IgD-negative memory B cell (primary cell): ENCODE measurements around the gene AQP2. TPM values are rescaled to one million over a fixed set of nuclear protein-coding genes. Genes with fewer than 3 reads are reported as not detected.

Experiments
- H3K27ac Mint-ChIP-seq, 3 donors: one replicate each; pipeline ENCODE4 v1.8.0; 2020 to 2022; ENCODE audit warnings: mild to moderate bottlenecking in 3 of 3, mixed read lengths in 3 of 3, moderate library complexity in 1 of 3
- H3K27me3 Mint-ChIP-seq: one replicate; pipeline ENCODE4 v1.8.0; 2021; ENCODE audit warnings: mixed read lengths
- H3K36me3 Mint-ChIP-seq: one replicate; pipeline ENCODE4 v1.8.0; 2020; ENCODE audit warnings: mild to moderate bottlenecking, mixed read lengths
- H3K4me1 Mint-ChIP-seq, 3 donors: one replicate each; pipeline ENCODE4 v1.8.0; 2020 to 2022; ENCODE audit warnings: mixed read lengths in 3 of 3, mild to moderate bottlenecking in 1 of 3
- H3K4me3 Mint-ChIP-seq, 4 donors: one replicate each; pipeline ENCODE4 v1.8.0; 2020 to 2022; ENCODE audit warnings: mild to moderate bottlenecking in 4 of 4, mixed read lengths in 4 of 4, moderate library complexity in 3 of 4
- H3K9me3 Mint-ChIP-seq, 3 donors: one replicate each; pipeline ENCODE4 v1.8.0; 2020 to 2021; ENCODE audit warnings: mixed read lengths in 3 of 3, mild to moderate bottlenecking in 1 of 3
- polyA plus RNA-seq: library from polyadenylated mRNA; unstranded; fragments of 300-500 nt; fragmentation: Illumina TruSeq; gene quantifications from one replicate; pipeline ENCODE4 v1.2.3, GENCODE V29; 2021

AQP2 gene
- not detected for polyA plus RNA-seq

GRCh38 chr12:49950273-49951251 lies at the start of gene AQP2:
AQP2 (plus strand) TSS chr12:49950737; CDS start chr12:49950831, 94 bp downstream.
- Mint-ChIP-seq H3K36me3 (no peaks in the 10 kb centered on the region), H3K27ac (no peak within 1 kb of the TSS), H3K9me3 (no peaks in the 10 kb centered on the region), H3K27me3 (peaks cover 32% of the 10 kb centered on the region), H3K4me1 (peaks cover 5 to 8% (median 6%) of the 10 kb centered on the region in 3 donors), H3K4me3 (peak within 1 kb of the TSS in 2 of 4 donors; percentile 13 to 30)

DNA sequence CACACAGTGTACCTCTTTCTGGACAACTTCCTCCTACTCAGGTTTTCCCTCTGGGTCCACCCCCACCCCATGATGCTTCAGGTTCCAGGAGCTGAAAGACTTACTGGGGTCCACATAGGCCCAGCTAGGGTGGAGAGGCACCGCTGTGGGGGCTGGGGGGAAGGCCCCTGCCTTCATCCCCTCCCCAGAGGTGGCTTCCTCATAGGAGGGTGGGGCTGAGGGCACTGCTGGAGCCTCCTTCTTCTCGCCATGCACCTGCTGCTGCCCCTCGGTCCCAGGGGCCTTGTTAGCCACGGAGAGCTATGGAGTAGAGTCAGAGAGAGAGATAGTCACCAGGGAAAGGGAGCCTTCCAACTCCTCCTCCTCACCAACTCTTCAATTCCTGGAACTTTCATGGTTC lies 49.5 kb upstream of the AQP2 start:
- H3K27me3 Mint-ChIP-seq, result peaks cover 25% of the 10 kb centered on the region
- peaks cover under 1% of the 10 kb centered on the region for H3K36me3 Mint-ChIP-seq
- peaks cover 0 to 10% (median 4%) of the 10 kb centered on the region in 3 donors for H3K4me1 Mint-ChIP-seq
- no peak overlapping the region for H3K4me3 Mint-ChIP-seq
- H3K27ac Mint-ChIP-seq, result no peak overlapping the region
- no peaks in the 10 kb centered on the region for H3K9me3 Mint-ChIP-seq

GRCh38 chr12:49901986-49902385 lies 48.6 kb upstream of the AQP2 start:
- H3K36me3 Mint-ChIP-seq, result no peaks in the 10 kb centered on the region
- no peak overlapping the region for H3K27ac Mint-ChIP-seq
- H3K4me1 Mint-ChIP-seq, result peaks cover 0 to 10% (median 4%) of the 10 kb centered on the region in 3 donors
- peak overlapping the region in 1 of 4 donors; percentile 30 for H3K4me3 Mint-ChIP-seq
- H3K27me3 Mint-ChIP-seq, result peaks cover 27% of the 10 kb centered on the region
- no peaks in the 10 kb centered on the region for H3K9me3 Mint-ChIP-seq

- peak overlapping the region in 1 of 4 donors; percentile 66 for H3K4me3 Mint-ChIP-seq
- H3K4me1 Mint-ChIP-seq, result peaks cover 0 to 10% (median 4%) of the 10 kb centered on the region in 3 donors
- peaks cover 0 to 1% (median 0%) of the 10 kb centered on the region in 3 donors for H3K9me3 Mint-ChIP-seq
- peaks cover 28% of the 10 kb centered on the region for H3K27me3 Mint-ChIP-seq
- no peak overlapping the region for H3K27ac Mint-ChIP-seq
- peaks cover 2% of the 10 kb centered on the region for H3K36me3 Mint-ChIP-seq
These were observed 47.9 kb upstream of the AQP2 start for GRCh38 chr12:49902399-49903350.

DNA sequence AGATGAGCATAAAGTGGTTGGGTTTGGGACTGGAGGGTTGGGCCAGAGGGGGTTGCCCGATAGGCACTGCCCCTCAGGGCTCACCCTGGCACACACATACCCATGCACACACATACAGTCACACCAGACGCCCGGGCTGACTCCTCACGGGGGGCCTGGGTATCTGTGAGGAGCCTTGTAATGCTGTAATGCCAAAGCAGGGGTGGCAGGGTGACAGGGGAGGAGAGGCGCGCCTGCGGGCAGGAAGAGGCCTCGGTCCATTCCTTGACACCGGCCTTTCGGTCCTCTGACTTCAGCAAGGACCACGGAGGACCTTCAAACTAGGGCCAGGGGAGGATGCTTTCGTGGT lies 47.2 kb upstream of the AQP2 start:
- Mint-ChIP-seq H3K27me3 (peaks cover 26% of the 10 kb centered on the region), H3K4me3 (peak overlapping the region in 3 of 4 donors; percentile 44 to 73 (median 69)), H3K36me3 (peaks cover 2% of the 10 kb centered on the region), H3K4me1 (peaks cover 0 to 10% (median 4%) of the 10 kb centered on the region in 3 donors), H3K27ac (peak overlapping the region in 1 of 3 donors; percentile 60), H3K9me3 (peaks cover 0 to 1% (median 0%) of the 10 kb centered on the region in 3 donors)

- Mint-ChIP-seq H3K27ac (peak within 1 kb of the TSS in 2 of 3 donors; percentile 60 to 80), H3K4me1 (peaks cover 0 to 10% (median 4%) of the 10 kb centered on the region in 3 donors), H3K36me3 (peaks cover 2% of the 10 kb centered on the region), H3K4me3 (peak within 1 kb of the TSS; percentile 50 to 92 (median 78)), H3K27me3 (peaks cover 26% of the 10 kb centered on the region), H3K9me3 (peaks cover 0 to 1% (median 0%) of the 10 kb centered on the region in 3 donors)
These were observed 46.7 kb upstream of the AQP2 start, which contains the start of gene FAIM2 for GRCh38 chr12:49903700-49904423. FAIM2 (minus strand) TSS chr12:49903900; CDS start chr12:49903792, 108 bp downstream.

GRCh38 chr12:49904601-49905000 lies 45.9 kb upstream of the AQP2 start:
- H3K27ac Mint-ChIP-seq, result peak overlapping the region in 1 of 3 donors; percentile 80
- H3K4me1 Mint-ChIP-seq, result peaks cover 0 to 10% (median 4%) of the 10 kb centered on the region in 3 donors
- peaks cover 2% of the 10 kb centered on the region for H3K36me3 Mint-ChIP-seq
- peaks cover 27% of the 10 kb centered on the region for H3K27me3 Mint-ChIP-seq
- H3K4me3 Mint-ChIP-seq, result peak overlapping the region; percentile 50 to 92 (median 77)
- peaks cover 0 to 1% (median 0%) of the 10 kb centered on the region in 3 donors for H3K9me3 Mint-ChIP-seq

- Mint-ChIP-seq H3K27ac (no peak overlapping the region), H3K27me3 (peaks cover 29% of the 10 kb centered on the region), H3K36me3 (peaks cover 2% of the 10 kb centered on the region), H3K9me3 (peaks cover 0 to 1% (median 0%) of the 10 kb centered on the region in 3 donors), H3K4me3 (peak overlapping the region in 2 of 4 donors; percentile 29 to 51), H3K4me1 (peaks cover 0 to 10% (median 4%) of the 10 kb centered on the region in 3 donors)
These were observed 44.7 kb upstream of the AQP2 start for GRCh38 chr12:49905718-49906314.

DNA sequence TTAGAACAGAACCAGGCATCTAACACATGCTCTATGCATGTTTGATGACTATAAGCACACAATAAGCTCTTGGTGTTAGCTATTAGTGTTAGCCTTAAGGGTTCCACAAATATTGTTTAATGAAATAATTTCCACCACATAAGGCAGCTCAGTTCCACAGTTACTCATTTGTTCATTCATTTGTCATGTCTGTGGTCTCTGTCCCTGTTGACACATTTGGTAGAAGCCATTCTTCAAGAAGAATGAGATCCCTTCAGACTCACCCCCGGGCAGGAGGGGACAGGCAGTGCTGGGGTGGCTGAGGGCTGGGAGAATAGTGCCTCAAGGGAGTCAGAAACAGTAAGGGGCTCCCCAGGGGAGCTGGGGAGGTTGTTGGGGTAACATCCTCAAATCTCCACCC lies 43.2 kb upstream of the AQP2 start:
- Mint-ChIP-seq H3K9me3 (peaks cover 0 to 1% (median 0%) of the 10 kb centered on the region in 3 donors), H3K27me3 (peaks cover 34% of the 10 kb centered on the region), H3K27ac (no peak overlapping the region), H3K4me1 (peaks cover 0 to 10% (median 4%) of the 10 kb centered on the region in 3 donors), H3K36me3 (peaks cover 2% of the 10 kb centered on the region), H3K4me3 (no peak overlapping the region)

DNA sequence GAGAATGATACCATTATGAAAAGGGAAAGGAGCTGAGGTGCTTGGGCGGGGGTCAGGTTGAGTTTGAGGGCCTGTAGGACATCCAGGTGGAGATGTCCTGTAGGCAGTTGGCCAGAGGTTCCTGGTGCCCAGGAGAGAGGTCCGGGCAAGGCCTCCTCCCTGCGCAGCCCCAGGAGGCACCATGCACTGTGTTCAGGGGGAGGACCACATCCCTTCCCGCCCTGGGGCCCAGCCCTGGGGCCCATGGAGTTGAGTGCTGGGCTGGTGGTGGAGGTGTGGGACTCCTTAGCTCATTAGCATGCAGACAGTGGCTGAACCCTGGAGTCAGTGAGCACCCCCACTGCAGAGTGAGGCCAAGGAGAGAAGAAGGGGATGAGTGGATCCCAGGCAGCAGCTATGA lies 41.2 kb upstream of the AQP2 start:
- Mint-ChIP-seq H3K27me3 (peaks cover 24% of the 10 kb centered on the region), H3K4me1 (peaks cover 0 to 3% (median under 1%) of the 10 kb centered on the region in 3 donors), H3K4me3 (no peak overlapping the region), H3K9me3 (peaks cover 0 to 1% (median 0%) of the 10 kb centered on the region in 3 donors), H3K36me3 (peaks cover 3% of the 10 kb centered on the region), H3K27ac (peak overlapping the region in 1 of 3 donors; percentile 48)

- H3K4me1 Mint-ChIP-seq, result peaks cover 0 to 3% (median 0%) of the 10 kb centered on the region in 3 donors
- no peak overlapping the region for H3K4me3 Mint-ChIP-seq
- no peak overlapping the region for H3K27ac Mint-ChIP-seq
- peaks cover 0 to 1% (median 0%) of the 10 kb centered on the region in 3 donors for H3K9me3 Mint-ChIP-seq
- peaks cover 19% of the 10 kb centered on the region for H3K27me3 Mint-ChIP-seq
- peaks cover 3% of the 10 kb centered on the region for H3K36me3 Mint-ChIP-seq
These were observed 40.7 kb upstream of the AQP2 start for GRCh38 chr12:49909826-49910225.

DNA sequence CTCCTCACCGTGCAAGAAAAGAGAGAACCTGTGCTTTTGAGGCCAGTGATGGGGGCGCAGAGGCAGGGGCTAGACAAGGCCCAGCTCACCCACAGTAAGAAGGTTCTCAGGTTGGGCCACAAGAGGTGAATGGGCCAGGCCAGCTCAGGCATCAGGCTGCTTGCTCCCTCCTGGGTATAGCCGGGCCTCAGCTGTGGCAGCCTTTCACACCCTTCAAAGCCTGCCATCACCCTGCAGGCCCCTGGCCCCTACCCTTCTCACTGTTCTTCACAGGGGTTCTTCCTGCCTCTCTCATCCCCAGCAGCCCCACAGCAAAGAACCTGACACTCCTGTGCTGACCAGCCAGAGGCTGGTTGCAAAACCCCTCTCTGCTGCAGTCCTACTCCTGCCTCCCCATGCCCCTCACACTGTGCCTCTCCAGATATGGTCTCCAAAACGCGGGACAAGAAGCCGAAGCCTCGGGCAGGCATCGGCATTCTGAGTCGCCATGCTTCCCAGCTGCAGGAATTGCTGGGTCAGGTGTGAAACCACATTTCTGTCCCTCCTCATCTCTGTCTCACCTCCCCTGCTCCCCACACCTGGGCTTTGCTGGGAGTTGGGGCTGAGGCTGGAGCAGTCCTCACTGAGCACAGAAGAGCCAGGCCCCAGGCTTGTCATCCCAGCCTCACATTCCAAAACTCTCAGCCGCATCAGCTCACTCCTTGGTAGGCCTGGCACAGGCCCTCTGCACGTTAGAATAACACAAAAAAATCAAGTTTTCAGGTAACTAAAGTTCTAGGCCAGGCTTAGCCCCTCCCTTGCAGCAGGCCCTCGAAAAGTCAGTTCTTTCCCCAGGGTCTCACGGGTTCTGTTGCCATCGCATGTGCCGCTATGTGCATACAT lies 40.0 kb upstream of the AQP2 start:
- Mint-ChIP-seq H3K9me3 (peaks cover 0 to 1% (median 0%) of the 10 kb centered on the region in 3 donors), H3K4me3 (no peak overlapping the region), H3K27me3 (peaks cover 15% of the 10 kb centered on the region), H3K36me3 (peaks cover 3% of the 10 kb centered on the region), H3K4me1 (peaks cover 0 to 2% (median 0%) of the 10 kb centered on the region in 3 donors), H3K27ac (no peak overlapping the region)

DNA sequence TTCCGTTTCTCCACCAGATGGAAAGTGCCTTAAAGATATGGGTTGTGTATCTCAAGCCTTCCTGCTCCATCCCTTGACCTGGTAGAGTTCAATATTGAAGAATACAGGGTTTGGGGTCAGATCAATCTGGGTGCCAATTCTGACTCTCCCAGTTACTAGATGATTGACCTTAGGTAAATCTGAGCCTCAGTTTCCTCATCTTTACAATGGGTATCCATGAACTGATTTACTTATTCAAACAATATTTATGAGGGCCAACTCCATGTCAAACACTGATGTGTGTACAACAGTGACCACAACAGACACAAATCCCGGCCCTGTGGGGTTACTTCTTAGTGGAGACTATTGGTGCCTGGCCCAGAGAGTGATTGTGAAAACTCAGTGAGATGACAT lies 39.3 kb upstream of the AQP2 start:
- Mint-ChIP-seq H3K4me1 (no peaks in the 10 kb centered on the region), H3K27ac (no peak overlapping the region), H3K4me3 (no peak overlapping the region), H3K9me3 (peaks cover 0 to 1% (median 0%) of the 10 kb centered on the region in 3 donors), H3K36me3 (peaks cover 3% of the 10 kb centered on the region), H3K27me3 (peaks cover 15% of the 10 kb centered on the region)
